Measurements from ENCODE around the gene SMYD2. TPM values are rescaled to one million over a fixed set of nuclear protein-coding genes. Genes with fewer than 3 reads are reported as not detected.

The SMYD2 gene
- total and polyA plus RNA-seq, 2 experiments from 2014 or later: 34.4 to 39.8 TPM

DNA sequence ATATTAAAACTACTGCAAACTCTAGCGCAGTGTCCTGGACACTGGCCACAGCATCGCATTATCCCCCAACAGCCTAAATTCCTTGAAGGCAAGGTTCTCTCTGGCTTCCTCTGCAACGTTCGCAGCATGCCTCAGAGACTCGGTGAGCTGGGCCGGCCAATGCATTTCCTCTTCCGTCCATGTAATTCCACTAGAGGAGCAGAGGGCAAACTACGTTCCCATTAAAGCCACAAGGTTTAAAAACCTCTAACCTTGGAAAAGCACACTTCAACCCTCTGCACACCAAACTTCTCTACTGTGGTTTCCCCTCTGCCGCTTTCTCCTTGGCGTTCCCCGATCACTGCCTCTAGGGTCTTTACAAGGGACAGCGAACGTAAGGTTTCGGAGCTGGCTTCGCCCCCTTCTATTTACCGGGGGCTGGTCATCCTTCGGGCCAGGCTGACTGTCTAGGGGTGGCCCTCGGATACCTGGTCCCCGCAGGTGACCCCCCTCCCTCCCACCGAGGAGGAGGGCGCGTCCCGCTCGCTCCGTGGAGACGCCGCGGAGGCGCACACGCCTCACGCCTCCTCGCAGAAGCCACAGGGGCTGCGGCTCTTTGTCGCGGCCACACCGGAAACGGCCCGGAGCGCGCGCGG is 456 bp upstream of the SMYD2 start:
- H3K79me2 ChIP-seq: peaks cover 24% of the 10 kb centered on the region
- H3K4me2 ChIP-seq: peak overlapping the region; percentile 99
- no peaks in the 10 kb centered on the region for H3K9me2 ChIP-seq (replicated peaks; ENCODE audit: insufficient read depth)
- H3K36me3 ChIP-seq (replicated peaks; ENCODE audit: insufficient read depth, low read depth): no peaks in the 10 kb centered on the region
- under 1% methylated on average over 19 of the region's 42 CpGs for WGBS (ENCODE audit: low lambda C conversion rate, missing lambda C conversion rate)
- peak overlapping the region; percentile 99 for H3K27ac ChIP-seq
- H4K20me1 ChIP-seq (ENCODE audit: insufficient read depth, poor library complexity, severe bottlenecking): no peaks in the 10 kb centered on the region
- H3K4me1 ChIP-seq (ENCODE audit: insufficient read depth): peaks cover 5% of the 10 kb centered on the region
- peak overlapping the region; percentile 96 for H3K4me3 ChIP-seq
- H2AFZ ChIP-seq: peak overlapping the region; percentile 98
- no peak for TF ChIP-seq EZH2phosphoT487 (IDR thresholded peaks at IDR 0.05; ENCODE audit: low read depth, severe bottlenecking, unreplicated experiment)
- TF ChIP-seq, protein P1, sequence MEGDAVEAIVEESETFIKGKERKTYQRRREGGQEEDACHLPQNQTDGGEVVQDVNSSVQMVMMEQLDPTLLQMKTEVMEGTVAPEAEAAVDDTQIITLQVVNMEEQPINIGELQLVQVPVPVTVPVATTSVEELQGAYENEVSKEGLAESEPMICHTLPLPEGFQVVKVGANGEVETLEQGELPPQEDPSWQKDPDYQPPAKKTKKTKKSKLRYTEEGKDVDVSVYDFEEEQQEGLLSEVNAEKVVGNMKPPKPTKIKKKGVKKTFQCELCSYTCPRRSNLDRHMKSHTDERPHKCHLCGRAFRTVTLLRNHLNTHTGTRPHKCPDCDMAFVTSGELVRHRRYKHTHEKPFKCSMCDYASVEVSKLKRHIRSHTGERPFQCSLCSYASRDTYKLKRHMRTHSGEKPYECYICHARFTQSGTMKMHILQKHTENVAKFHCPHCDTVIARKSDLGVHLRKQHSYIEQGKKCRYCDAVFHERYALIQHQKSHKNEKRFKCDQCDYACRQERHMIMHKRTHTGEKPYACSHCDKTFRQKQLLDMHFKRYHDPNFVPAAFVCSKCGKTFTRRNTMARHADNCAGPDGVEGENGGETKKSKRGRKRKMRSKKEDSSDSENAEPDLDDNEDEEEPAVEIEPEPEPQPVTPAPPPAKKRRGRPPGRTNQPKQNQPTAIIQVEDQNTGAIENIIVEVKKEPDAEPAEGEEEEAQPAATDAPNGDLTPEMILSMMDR (IDR thresholded peaks at IDR 0.05; ENCODE audit: poor library complexity): no peak
- TF ChIP-seq EZH2 (IDR thresholded peaks at IDR 0.05; ENCODE audit: borderline replicate concordance): no peak
- no peaks in the 10 kb centered on the region for H3K27me3 ChIP-seq
- DNase-seq (ENCODE audit: low spot score): peak; percentile 53
- H3K9me3 ChIP-seq (ENCODE audit: low read depth): no peaks in the 10 kb centered on the region

DNA sequence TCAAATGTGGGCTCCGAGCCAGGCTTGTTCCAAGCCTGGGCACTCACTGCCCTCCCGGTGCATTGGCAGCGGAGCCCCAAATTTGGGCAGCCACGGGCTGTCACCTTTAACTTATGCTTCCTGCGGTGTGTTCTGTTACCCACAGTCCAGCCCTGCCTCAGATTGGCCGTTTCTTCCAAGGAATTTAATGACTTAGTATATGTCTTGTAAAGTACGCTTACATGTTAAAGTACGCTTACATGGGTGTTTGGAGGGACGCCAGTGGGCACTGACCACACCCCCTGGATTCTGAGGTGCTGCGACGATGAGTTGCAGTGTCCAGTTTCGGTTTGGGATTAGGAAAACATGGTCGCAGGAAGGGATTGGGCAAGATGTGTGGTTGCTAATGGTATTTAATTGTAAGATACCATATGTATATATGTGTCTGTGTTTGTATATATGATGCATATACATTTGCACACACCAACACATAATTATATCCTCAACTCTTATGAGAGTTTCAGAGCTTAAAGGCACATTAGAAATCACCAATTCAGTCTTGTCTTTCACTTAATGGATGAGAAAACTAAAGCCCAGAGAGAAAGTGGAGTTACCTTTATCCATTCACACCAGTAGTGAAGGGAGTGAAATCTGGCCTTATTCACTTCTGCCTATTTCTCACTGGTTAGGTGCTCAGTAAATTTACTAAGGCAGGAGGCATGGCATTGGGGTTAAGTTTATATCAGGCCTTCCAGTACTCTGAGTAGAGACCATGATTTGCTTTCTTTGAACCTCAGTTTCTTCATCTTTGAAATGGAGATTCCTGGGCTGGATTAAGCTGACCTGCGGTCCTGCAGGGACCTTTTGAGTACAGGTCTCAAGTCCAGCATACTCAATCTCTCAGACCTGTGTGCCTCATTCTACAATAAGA is 1.0 kb downstream of the SMYD2 start:
- Histone ChIP-seq H3K4me2 (peak overlapping the region; percentile 99), H4K20me1 (ENCODE audit: insufficient read depth, poor library complexity, severe bottlenecking) (no peaks in the 10 kb centered on the region), H3K9me3 (ENCODE audit: low read depth) (no peaks in the 10 kb centered on the region), H3K79me2 (peaks cover 39% of the 10 kb centered on the region), H3K27ac (peak overlapping the region; percentile 99), H3K4me1 (ENCODE audit: insufficient read depth) (peaks cover 5% of the 10 kb centered on the region), H3K36me3 (replicated peaks; ENCODE audit: insufficient read depth, low read depth) (no peaks in the 10 kb centered on the region), H3K9me2 (replicated peaks; ENCODE audit: insufficient read depth) (no peaks in the 10 kb centered on the region), H3K27me3 (no peaks in the 10 kb centered on the region), H3K4me3 (peak overlapping the region; percentile 99), H2AFZ (peak overlapping the region; percentile 99)
- WGBS (ENCODE audit: low lambda C conversion rate, missing lambda C conversion rate): 9% methylated on average over 14 of the region's 14 CpGs
- DNase-seq (ENCODE audit: low spot score): peak; percentile 55
- TF ChIP-seq, protein P1 (IDR thresholded peaks at IDR 0.05; ENCODE audit: poor library complexity): no peak
- TF ChIP-seq EZH2 (IDR thresholded peaks at IDR 0.05; ENCODE audit: borderline replicate concordance) (no peak), EZH2phosphoT487 (IDR thresholded peaks at IDR 0.05; ENCODE audit: low read depth, severe bottlenecking, unreplicated experiment) (no peak)

DNA sequence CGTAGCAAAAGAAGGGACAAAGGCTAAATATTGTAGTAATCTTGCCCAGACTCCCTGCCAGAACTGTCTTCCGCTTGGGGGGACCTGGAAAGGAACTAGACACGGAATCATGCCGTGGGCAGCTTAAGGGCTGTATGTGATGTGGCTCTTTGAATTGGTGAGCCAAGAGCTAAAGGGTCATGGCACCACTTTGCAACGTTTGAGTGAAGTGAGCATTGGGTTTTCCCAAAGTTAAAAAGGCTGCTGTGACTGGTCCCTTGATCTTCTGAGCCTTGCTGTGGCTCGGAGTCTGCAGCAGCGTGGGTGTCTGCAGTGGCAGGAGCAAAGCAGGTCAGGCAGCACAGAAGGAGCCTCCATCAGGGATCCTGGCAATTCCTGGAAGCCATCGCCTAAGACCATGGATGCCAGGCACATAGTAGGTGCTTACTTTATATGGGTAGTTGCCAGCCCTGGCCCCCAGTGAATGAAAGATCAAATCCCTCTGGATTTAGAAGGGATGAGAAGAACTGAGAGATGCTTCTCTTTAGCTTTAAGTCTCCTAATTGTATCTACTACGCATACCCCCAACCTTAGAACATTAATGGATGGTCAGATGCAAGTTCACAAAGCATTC is 1.8 kb downstream of the SMYD2 start:
- peaks cover 46% of the 10 kb centered on the region for H3K79me2 ChIP-seq
- no peaks in the 10 kb centered on the region for H3K9me2 ChIP-seq (replicated peaks; ENCODE audit: insufficient read depth)
- no peak overlapping the region for H3K4me3 ChIP-seq
- no peaks in the 10 kb centered on the region for H3K36me3 ChIP-seq (replicated peaks; ENCODE audit: insufficient read depth, low read depth)
- no peak for DNase-seq (ENCODE audit: low spot score)
- H3K4me1 ChIP-seq (ENCODE audit: insufficient read depth): peaks cover 5% of the 10 kb centered on the region
- no peaks in the 10 kb centered on the region for H3K27me3 ChIP-seq
- WGBS (ENCODE audit: low lambda C conversion rate, missing lambda C conversion rate): 77% methylated on average over 9 of the region's 9 CpGs
- no peak overlapping the region for H2AFZ ChIP-seq
- no peaks in the 10 kb centered on the region for H4K20me1 ChIP-seq (ENCODE audit: insufficient read depth, poor library complexity, severe bottlenecking)
- H3K4me2 ChIP-seq: peak overlapping the region; percentile 99
- no peak overlapping the region for H3K27ac ChIP-seq
- H3K9me3 ChIP-seq (ENCODE audit: low read depth): no peaks in the 10 kb centered on the region
- no peak for TF ChIP-seq EZH2phosphoT487 (IDR thresholded peaks at IDR 0.05; ENCODE audit: low read depth, severe bottlenecking, unreplicated experiment)
- no peak for TF ChIP-seq EZH2 (IDR thresholded peaks at IDR 0.05; ENCODE audit: borderline replicate concordance)
- TF ChIP-seq, protein P1 (IDR thresholded peaks at IDR 0.05; ENCODE audit: poor library complexity): no peak
